HCT116 (cell line): ENCODE data around the gene PQBP1. TPM values are rescaled to one million over a fixed set of nuclear protein-coding genes. Genes with fewer than 3 reads are reported as not detected.
A peak's percentile ranks its signal among the peaks of the same experiment; 100 is the strongest.

ENCODE experiments used
- ATAC-seq: fragments of 200-7000 bp; cut with Tn5 transposase; 2 replicates; pipeline ENCODE4 v1.9.1; 2020; ENCODE audit warnings: mild to moderate bottlenecking, moderate library complexity
- BruUV-seq: library from RNA; stranded (reverse); fragments of 400-500 nt; replicated peaks from 2 replicates; lab custom pipeline; 2021; lab: Mats Ljungman, UMichigan
- CTCF ChIA-PET: fragments of 300-600 bp; sonication (Branson Sonifier 250); formaldehyde crosslinking; loops from one replicate; lab custom pipeline; 2021; ENCODE audit warnings: antibody characterized with exemption; lab: Charles Lee
- POLR2A ChIA-PET: fragments of 300-600, 350-600 bp; sonication (Branson Sonifier 250); formaldehyde crosslinking; loops from one replicate; lab custom pipeline; 2021; ENCODE audit warnings: antibody characterized with exemption; lab: Charles Lee
- RAD21 ChIA-PET, 2 experiments: fragments of 300-600 bp; sonication (Branson Sonifier 250); formaldehyde crosslinking; loops; one replicate each; lab custom pipeline; 2023; ENCODE audit warnings: low total read pairs in 2 of 2; ENCODE audit not compliant: uncharacterized antibody in 2 of 2, unreplicated experiment in 2 of 2, low non-redundant PET in 1 of 2; lab: Charles Lee
- DNase-seq: peaks from one replicate; pipeline ENCODE4 v3.0.0-alpha.2; 2010; ENCODE audit warnings: low read depth, low spot score
- H2AFZ ChIP-seq: fragments of 200-600 bp; shearing (Covaris generic), sonication (generic); 2 replicates; pipeline ENCODE4 v1.6.1; 2017; ENCODE audit warnings: low read depth, mixed run types, mixed read lengths, antibody characterized with exemption, low read length; ENCODE audit not compliant: poor library complexity, severe bottlenecking
- H3K27ac ChIP-seq: 2 replicates; pipeline ENCODE4 v1.5.1; 2012; ENCODE audit warnings: low read depth, low read length
- H3K27me3 ChIP-seq: fragments of 200-600 bp; sonication (generic); 2 replicates; pipeline ENCODE4 v1.6.1; 2016; ENCODE audit warnings: mixed run types, low read length, mixed read lengths; ENCODE audit not compliant: insufficient read depth
- H3K36me3 ChIP-seq, 2 experiments: fragments of 200-500 bp in 1 of 2; fragments of 200-600 bp in 1 of 2; sonication (Bioruptor generic) in 1 of 2; sonication (generic) in 1 of 2; 2 replicates each; pipeline versions ENCODE4 v1.5.1 to v1.6.1; 2014 to 2016; ENCODE audit warnings: low read length in 2 of 2, inconsistent platforms in 1 of 2, mixed read lengths in 1 of 2, mixed run types in 1 of 2; ENCODE audit not compliant: insufficient read depth in 2 of 2, control insufficient read depth in 1 of 2
- H3K4me1 ChIP-seq, 2 experiments: fragments of 200-600 bp in 1 of 2; sonication (generic) in 1 of 2; 2 replicates each; pipeline versions ENCODE4 v1.5.1 to v1.6.1; 2012 to 2017; ENCODE audit warnings: low read length in 2 of 2, inconsistent platforms in 1 of 2, mild to moderate bottlenecking in 1 of 2, mixed read lengths in 1 of 2, mixed run types in 1 of 2, moderate library complexity in 1 of 2; ENCODE audit not compliant: insufficient read depth in 2 of 2, control insufficient read depth in 1 of 2
- H3K4me2 ChIP-seq: fragments of 200-600 bp; sonication (generic); 2 replicates; pipeline ENCODE4 v1.6.1; 2017; ENCODE audit warnings: mixed run types, low read length, mixed read lengths
- H3K4me3 ChIP-seq, 2 experiments: fragments of 200-600 bp in 1 of 2; sonication (generic) in 1 of 2; replicated peaks in 1 of 2; 2 replicates each; pipeline ENCODE4 v1.5.1; 2011 to 2016; ENCODE audit warnings: low read length in 2 of 2, control low read depth in 1 of 2, low read depth in 1 of 2, mild to moderate bottlenecking in 1 of 2, mixed read lengths in 1 of 2, mixed run types in 1 of 2
- H3K79me2 ChIP-seq: fragments of 200-600 bp; sonication (generic); 2 replicates; pipeline ENCODE4 v1.6.1; 2017; ENCODE audit warnings: mild to moderate bottlenecking, mixed run types, low read length, moderate library complexity, mixed read lengths; ENCODE audit not compliant: insufficient read depth
- H3K9ac ChIP-seq: fragments of 200-600 bp; sonication (generic); 2 replicates; pipeline ENCODE4 v1.6.1; 2016; ENCODE audit warnings: low read length, mixed read lengths
- H3K9me2 ChIP-seq: fragments of 200-600 bp; sonication (generic), shearing (Covaris generic); 2 replicates; pipeline ENCODE4 v1.6.1; 2017; ENCODE audit warnings: mixed run types, mild to moderate bottlenecking, moderate library complexity; ENCODE audit not compliant: insufficient read depth
- H3K9me3 ChIP-seq, 2 experiments: fragments of 200-500 bp in 1 of 2; fragments of 200-600 bp in 1 of 2; sonication (Bioruptor generic) in 1 of 2; sonication (generic) in 1 of 2; 2 replicates each; pipeline ENCODE4 v1.6.1; 2014 to 2017; ENCODE audit warnings: low read length in 2 of 2, mixed read lengths in 2 of 2, inconsistent platforms in 1 of 2, low read depth in 1 of 2, mild to moderate bottlenecking in 1 of 2, mixed run types in 1 of 2, moderate library complexity in 1 of 2; ENCODE audit not compliant: control insufficient read depth in 1 of 2, insufficient read depth in 1 of 2
- H4K20me1 ChIP-seq: fragments of 200-600 bp; sonication (generic), shearing (Covaris generic); 2 replicates; pipeline ENCODE4 v1.6.1; 2017; ENCODE audit warnings: mixed run types, mild to moderate bottlenecking, moderate library complexity; ENCODE audit not compliant: insufficient read depth
- ELF1 ChIP-seq: IDR thresholded peaks from 2 replicates; pipeline ENCODE4 v1.6.1; 2012; ENCODE audit warnings: low read depth, borderline replicate concordance
- FOSL1 ChIP-seq: IDR thresholded peaks from 2 replicates; pipeline ENCODE4 v1.6.1; 2012; ENCODE audit warnings: low read depth
- SIN3A ChIP-seq: IDR thresholded peaks from 2 replicates; pipeline ENCODE4 v1.6.1; 2012; ENCODE audit warnings: low read depth
- SRF ChIP-seq: IDR thresholded peaks from 2 replicates; pipeline ENCODE4 v1.6.1; 2012; ENCODE audit warnings: low read depth
- YY1 ChIP-seq: IDR thresholded peaks from 2 replicates; pipeline ENCODE4 v1.6.1; 2011; ENCODE audit warnings: low read length, low read depth, moderate library complexity, mild to moderate bottlenecking; ENCODE audit not compliant: insufficient replicate concordance; ENCODE audit errors: extremely low read depth
- intact Hi-C: fragments of 100-400 bp; cut with micrococcal nuclease; formaldehyde crosslinking; loops from 2 replicates; pipeline ENCODE4 v1.10.0; 2022
- total RNA-seq: library from RNA; stranded (reverse); gene quantifications from one replicate; pipeline ENCODE4 v1.2.1, GENCODE V29; 2021; ENCODE audit not compliant: unreplicated experiment
- TF ChIP-seq, protein P1 (sequence below): IDR thresholded peaks from 2 replicates; pipeline ENCODE4 v1.6.1; 2012
- TF ChIP-seq, protein P2 (sequence below): IDR thresholded peaks from 2 replicates; pipeline ENCODE4 v1.6.1; 2011; ENCODE audit warnings: mild to moderate bottlenecking, low read length, moderate library complexity; ENCODE audit not compliant: insufficient replicate concordance; ENCODE audit errors: extremely low read depth
- TF ChIP-seq, protein P3 (sequence below): IDR thresholded peaks from 2 replicates; pipeline ENCODE4 v1.6.1; 2012

PQBP1 gene
- total RNA-seq, 1 experiment from 2014 or later: 67.1 TPM

DNA sequence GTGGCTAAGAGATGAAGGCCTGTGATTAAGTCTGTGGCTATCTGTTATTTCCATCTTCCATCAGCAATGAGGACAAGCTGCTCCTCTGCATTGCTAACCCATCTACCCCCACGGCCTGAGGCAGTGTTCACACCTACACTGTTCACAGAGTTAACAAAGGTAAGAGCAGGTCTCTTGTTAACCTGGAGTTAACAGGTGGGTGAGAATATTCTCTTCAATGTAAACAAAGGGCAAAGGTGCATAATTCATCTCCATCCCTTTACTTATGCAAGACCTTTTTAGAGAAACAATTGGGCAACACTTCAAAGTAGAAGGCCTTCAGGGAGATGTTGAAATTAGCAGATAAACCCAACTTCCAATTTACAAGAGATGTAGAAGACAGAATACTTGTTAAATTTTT, 10.9 kb downstream of the PQBP1 start:
- H3K4me2 ChIP-seq: no peak overlapping the region
- ChIA-PET RAD21 (no interaction called here), CTCF (no interaction called here), POLR2A (no interaction called here)
- no peaks in the 10 kb centered on the region for H3K9me2 ChIP-seq
- H3K9me3 ChIP-seq: no peaks in the 10 kb centered on the region
- DNase-seq (no peak), ATAC-seq (no peak)
- H3K27me3 ChIP-seq: no peaks in the 10 kb centered on the region
- H4K20me1 ChIP-seq: no peaks in the 10 kb centered on the region
- intact Hi-C loops: no loop called here
- peaks cover 30% of the 10 kb centered on the region for H3K79me2 ChIP-seq
- no peak overlapping the region for H3K4me3 ChIP-seq
- no peak for TF ChIP-seq ELF1
- no peak overlapping the region for H2AFZ ChIP-seq
- TSS peak; percentile 16 for BruUV-seq
- 0 out of 4 replicates have a peak, but pooled peaks cover 0 to under 1% of the 10 kb centered on the region in 2 experiments for H3K36me3 ChIP-seq
- peaks cover 0 to 18% of the 10 kb centered on the region in 2 experiments for H3K4me1 ChIP-seq
- no peak overlapping the region for H3K27ac ChIP-seq
- no peak overlapping the region for H3K9ac ChIP-seq

DNA sequence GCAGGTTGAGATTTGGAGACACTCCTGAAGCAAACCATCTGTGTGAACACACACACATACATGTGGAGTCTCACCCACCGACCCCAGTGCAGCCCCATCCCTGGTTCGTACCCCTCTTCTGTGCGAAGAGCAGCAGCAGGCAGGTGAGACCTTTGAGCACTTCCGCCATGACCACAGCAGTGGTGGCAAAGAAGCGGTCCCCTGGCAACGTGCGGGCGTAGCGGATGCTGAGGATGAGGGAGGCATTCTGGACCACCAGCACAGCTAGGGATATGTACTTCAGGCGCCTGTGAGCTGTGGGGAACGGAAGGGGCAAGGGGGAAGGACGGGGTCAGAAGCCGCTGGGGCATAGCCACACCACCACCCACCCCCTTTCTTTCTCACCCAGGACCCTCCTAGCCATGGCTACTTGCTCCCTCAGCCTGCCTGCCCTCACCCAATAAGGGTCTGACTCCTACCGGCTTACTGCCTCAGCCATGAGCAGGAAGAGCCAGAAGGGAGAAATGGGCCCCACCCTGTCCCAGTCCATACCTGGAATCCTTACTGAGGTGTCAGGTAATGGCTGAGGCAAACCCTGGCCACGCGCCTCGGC, 12.1 kb downstream of the PQBP1 start:
- Histone ChIP-seq H3K79me2 (peaks cover 35% of the 10 kb centered on the region), H3K9me2 (no peaks in the 10 kb centered on the region), H2AFZ (no peak overlapping the region), H4K20me1 (no peaks in the 10 kb centered on the region), H3K4me2 (peak overlapping the region; percentile 83), H3K27ac (no peak overlapping the region), H3K36me3 (peaks cover 4 to 6% of the 10 kb centered on the region in 2 experiments; a peak in 2 of 4 replicates), H3K4me1 (peaks cover 0 to 18% of the 10 kb centered on the region in 2 experiments), H3K27me3 (no peaks in the 10 kb centered on the region), H3K9ac (no peak overlapping the region), H3K9me3 (no peaks in the 10 kb centered on the region), H3K4me3 (peak overlapping the region in 1 of 2 experiments; percentile 87; a peak in 1 of 4 replicates)
- intact Hi-C loops: no loop called here
- ATAC-seq (no peak), DNase-seq (no peak)
- POLR2A ChIA-PET: no interaction called here
- RAD21 ChIA-PET: no interaction called here
- no TSS peak for BruUV-seq
- TF ChIP-seq, protein P1, sequence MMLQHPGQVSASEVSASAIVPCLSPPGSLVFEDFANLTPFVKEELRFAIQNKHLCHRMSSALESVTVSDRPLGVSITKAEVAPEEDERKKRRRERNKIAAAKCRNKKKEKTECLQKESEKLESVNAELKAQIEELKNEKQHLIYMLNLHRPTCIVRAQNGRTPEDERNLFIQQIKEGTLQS: no peak
- TF ChIP-seq YY1 (no peak), FOSL1 (no peak), SRF (no peak), SIN3A (no peak)
- TF ChIP-seq, protein P2, sequence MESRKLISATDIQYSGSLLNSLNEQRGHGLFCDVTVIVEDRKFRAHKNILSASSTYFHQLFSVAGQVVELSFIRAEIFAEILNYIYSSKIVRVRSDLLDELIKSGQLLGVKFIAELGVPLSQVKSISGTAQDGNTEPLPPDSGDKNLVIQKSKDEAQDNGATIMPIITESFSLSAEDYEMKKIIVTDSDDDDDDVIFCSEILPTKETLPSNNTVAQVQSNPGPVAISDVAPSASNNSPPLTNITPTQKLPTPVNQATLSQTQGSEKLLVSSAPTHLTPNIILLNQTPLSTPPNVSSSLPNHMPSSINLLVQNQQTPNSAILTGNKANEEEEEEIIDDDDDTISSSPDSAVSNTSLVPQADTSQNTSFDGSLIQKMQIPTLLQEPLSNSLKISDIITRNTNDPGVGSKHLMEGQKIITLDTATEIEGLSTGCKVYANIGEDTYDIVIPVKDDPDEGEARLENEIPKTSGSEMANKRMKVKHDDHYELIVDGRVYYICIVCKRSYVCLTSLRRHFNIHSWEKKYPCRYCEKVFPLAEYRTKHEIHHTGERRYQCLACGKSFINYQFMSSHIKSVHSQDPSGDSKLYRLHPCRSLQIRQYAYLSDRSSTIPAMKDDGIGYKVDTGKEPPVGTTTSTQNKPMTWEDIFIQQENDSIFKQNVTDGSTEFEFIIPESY: no peak
- TF ChIP-seq, protein P3, sequence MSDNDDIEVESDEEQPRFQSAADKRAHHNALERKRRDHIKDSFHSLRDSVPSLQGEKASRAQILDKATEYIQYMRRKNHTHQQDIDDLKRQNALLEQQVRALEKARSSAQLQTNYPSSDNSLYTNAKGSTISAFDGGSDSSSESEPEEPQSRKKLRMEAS: no peak
- CTCF ChIA-PET: no interaction called here
